Lung (tissue), 12 donors: ENCODE data around the gene ZCCHC2. TPM values are rescaled to one million over a fixed set of nuclear protein-coding genes. Genes with fewer than 3 reads are reported as not detected.

Experiments used
- ATAC-seq: fragments of 200-7000 bp; cut with Tn5 transposase; one replicate; pipeline ENCODE4 v1.9.1; 2020; ENCODE audit warnings: moderate number of reproducible peaks; ENCODE audit not compliant: insufficient read depth, low FRiP score
- DNase-seq, 3 donors: peaks; one replicate each; pipeline ENCODE4 v3.0.0-alpha.2; 2013 to 2017
- H3K27ac ChIP-seq, 2 donors: one replicate each; pipeline ENCODE4 v1.5.1; 2013; ENCODE audit warnings: mild to moderate bottlenecking in 2 of 2, moderate library complexity in 2 of 2, control low read depth in 1 of 2, inconsistent platforms in 1 of 2, low read depth in 1 of 2, low read length in 1 of 2
- H3K27me3 ChIP-seq, 3 donors: one replicate each; pipeline ENCODE4 v1.5.1; 2013; ENCODE audit warnings: low read length in 2 of 3; ENCODE audit not compliant: control insufficient read depth in 3 of 3, insufficient read depth in 3 of 3
- H3K36me3 ChIP-seq, 4 donors: one replicate each; pipeline ENCODE4 v1.5.1; 2013; ENCODE audit warnings: low read length in 4 of 4, mild to moderate bottlenecking in 1 of 4, moderate library complexity in 1 of 4; ENCODE audit not compliant: control insufficient read depth in 4 of 4, insufficient read depth in 4 of 4
- H3K4me1 ChIP-seq, 5 donors: one replicate each; pipeline ENCODE4 v1.5.1; 2013; ENCODE audit warnings: low read length in 5 of 5, mild to moderate bottlenecking in 2 of 5, moderate library complexity in 1 of 5; ENCODE audit not compliant: control insufficient read depth in 5 of 5, insufficient read depth in 5 of 5
- H3K4me3 ChIP-seq: one replicate; pipeline ENCODE4 v1.5.1; 2013; ENCODE audit warnings: mild to moderate bottlenecking, control low read depth, moderate library complexity
- H3K9ac ChIP-seq, 2 donors: one replicate each; pipeline ENCODE4 v1.5.1; 2013; ENCODE audit warnings: low read length in 2 of 2, control low read depth in 1 of 2; ENCODE audit not compliant: insufficient read depth in 1 of 2
- H3K9me3 ChIP-seq, 4 donors: one replicate each; pipeline ENCODE4 v1.5.1; 2013; ENCODE audit warnings: low read length in 3 of 4, mild to moderate bottlenecking in 1 of 4, moderate library complexity in 1 of 4; ENCODE audit not compliant: control insufficient read depth in 4 of 4, insufficient read depth in 3 of 4
- CTCF ChIP-seq: IDR thresholded peaks from 2 replicates; pipeline ENCODE4 v1.5.1; 2012; ENCODE audit warnings: mild to moderate bottlenecking; ENCODE audit errors: control extremely low read depth, extremely low read depth
- WGBS, 2 donors: extraction: QIAGEN DNeasy Blood & Tissue Kit; methylation state at CpG; one replicate each; pipeline ENCODE4 v1.1.7; 2013; 5-methylcytosine and 5-hydroxymethylcytosine counted together
- polyA plus RNA-seq, 2 donors: library from polyadenylated mRNA; stranded (reverse); fragments of 200-250 nt; gene quantifications; one replicate each; pipeline ENCODE4 v1.2.1, GENCODE V29; 2013
- total RNA-seq, 2 donors: library from RNA; depleted of rRNA in 1 of 2; stranded (reverse); fragments of >200 nt in 1 of 2; gene quantifications; one replicate each; pipeline ENCODE4 v1.2.1, GENCODE V29; 2014 to 2021
- donor health status: control.
- donor health status: control.
- donor health status: Bipolar disorder and iron deficiency.
- donor health status: healthy.
- donor health status: DM: yes; HTN: yes; CAD: no.

ZCCHC2 gene
- total and polyA plus RNA-seq, 4 donors: 9.3 to 33.9 (median 18.6) TPM

GRCh38 chr18:62537042-62537894 lies 14.4 kb downstream of the ZCCHC2 start:
- Histone ChIP-seq H3K36me3 (peaks cover 0 to 7% (median 0%) of the 10 kb centered on the region in 4 donors), H3K4me1 (peaks cover 0 to 13% (median 0%) of the 10 kb centered on the region in 5 donors), H3K9me3 (no peaks in the 10 kb centered on the region), H3K9ac (no peak overlapping the region), H3K27ac (no peak overlapping the region), H3K27me3 (no peaks in the 10 kb centered on the region), H3K4me3 (no peak overlapping the region)
- no peak for ATAC-seq
- TF ChIP-seq CTCF: no peak
- DNase-seq: no peak
- 97% methylated on average over 8 of the region's 8 CpGs for WGBS, 2 donors

- H3K4me3 ChIP-seq: no peak overlapping the region
- no peaks in the 10 kb centered on the region for H3K9me3 ChIP-seq
- ATAC-seq: peak; percentile 77
- TF ChIP-seq CTCF: no peak
- peaks cover 0 to 13% (median 0%) of the 10 kb centered on the region in 5 donors for H3K4me1 ChIP-seq
- no peak overlapping the region for H3K9ac ChIP-seq
- H3K27me3 ChIP-seq: no peaks in the 10 kb centered on the region
- no peak overlapping the region for H3K27ac ChIP-seq
- DNase-seq: no peak
- WGBS, 2 donors: 72 to 88% methylated on average over 4 of the region's 4 CpGs
- peaks cover 0 to 12% (median under 1%) of the 10 kb centered on the region in 4 donors for H3K36me3 ChIP-seq
Observed at GRCh38 chr18:62537946-62538345, 15.1 kb downstream of the ZCCHC2 start.

- ATAC-seq (no peak), DNase-seq (no peak)
Observed at GRCh38 chr18:62538881-62539280, 16.1 kb downstream of the ZCCHC2 start.

More at GRCh38 chr18:62538881-62539280, 16.1 kb downstream of the ZCCHC2 start:
- WGBS, 2 donors: 92 to 93% methylated on average over 3 of the region's 3 CpGs
- Histone ChIP-seq H3K4me3 (no peak overlapping the region), H3K9me3 (no peaks in the 10 kb centered on the region), H3K4me1 (peaks cover 0 to 13% (median 0%) of the 10 kb centered on the region in 5 donors), H3K36me3 (peaks cover 2 to 18% (median 5%) of the 10 kb centered on the region in 4 donors), H3K9ac (no peak overlapping the region), H3K27ac (no peak overlapping the region), H3K27me3 (no peaks in the 10 kb centered on the region)
- TF ChIP-seq CTCF: no peak
